Fibroblast of lung (primary cell): ENCODE data around the gene PALLD.

ENCODE experiments used
- CTCF ChIP-seq, 2 donors: IDR thresholded peaks in 1 of 2; conservative IDR thresholded peaks in 1 of 2; 1 replicate in 1 of 2; 2 replicates in 1 of 2; pipeline ENCODE4 v1.5.1; 2011 to 2012; ENCODE audit warnings: low read length in 2 of 2, control low read depth in 1 of 2, inconsistent platforms in 1 of 2, low read depth in 1 of 2, mild to moderate bottlenecking in 1 of 2
- EZH2 ChIP-seq: IDR thresholded peaks from 2 replicates; pipeline ENCODE4 v1.5.1; 2012; ENCODE audit warnings: low read length, control low read depth, mild to moderate bottlenecking; ENCODE audit errors: missing control alignments

GRCh38 chr4:168515222-168516011 lies 18.6 kb downstream of the PALLD start:
- TF ChIP-seq EZH2: no peak
- no peak for TF ChIP-seq CTCF (conservative IDR thresholded peaks at IDR 0.05 in 1 of 2, IDR thresholded peaks at IDR 0.05 in 1 of 2; ENCODE audit: low read depth in 1 of 2, low read length in 2 of 2)
